Amniotic epithelial cell (primary cell): ENCODE measurements around the gene SEMA5A.

Source experiments
- DNase-seq: peaks from one replicate; pipeline ENCODE4 v3.0.0-alpha.2; 2010; ENCODE audit warnings: low read depth

SEMA5A gene

DNA sequence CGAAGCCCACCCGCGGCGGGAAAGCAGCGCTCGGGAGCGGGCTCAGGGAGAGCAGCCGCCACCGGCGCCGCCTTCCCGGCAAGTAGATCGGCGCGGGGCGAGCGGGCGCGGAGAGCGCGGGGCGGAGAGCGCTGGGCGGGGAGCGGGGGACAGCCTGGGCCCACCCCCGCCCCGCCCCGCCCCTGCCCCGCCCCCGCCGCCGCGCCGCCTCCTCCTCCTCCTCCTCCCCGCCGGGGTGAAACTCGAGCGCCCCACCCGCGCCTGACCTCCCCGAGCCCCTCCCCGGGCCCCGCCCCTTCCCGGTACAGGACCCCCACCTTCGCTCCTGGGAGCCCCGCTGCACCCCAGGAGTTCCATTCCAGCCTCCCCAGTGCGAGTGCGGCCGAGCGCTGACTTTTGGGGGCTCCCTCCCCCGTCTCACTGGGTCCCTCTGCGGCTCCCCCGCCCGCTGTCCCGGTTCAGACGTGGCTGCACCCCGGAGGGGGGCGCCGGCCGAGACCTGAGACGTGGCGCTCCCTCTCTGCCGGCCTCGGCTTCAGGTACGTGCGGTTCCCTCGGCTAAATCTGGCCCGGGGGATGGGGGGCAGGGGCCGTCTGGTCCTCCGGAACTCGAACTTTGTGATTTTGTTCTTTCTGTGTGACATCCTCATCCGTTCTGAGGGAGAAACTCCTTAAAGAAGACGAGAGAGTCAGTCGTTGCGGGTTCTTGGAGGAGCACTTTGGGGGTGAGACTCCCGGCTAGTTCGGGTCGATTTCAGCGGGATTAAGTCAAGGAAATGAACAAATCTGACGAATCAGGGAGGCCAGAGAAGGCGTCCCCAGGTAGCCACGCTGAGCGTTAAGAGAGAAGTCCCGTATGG, at the start of gene SEMA5A:
Gene SEMA5A (minus strand): TSS at position 84 of the 860 bp plus-strand sequence. CDS start 166,129 bp downstream, outside the sequence.
- peak; percentile 59 for DNase-seq

GRCh38 chr5:9594913-9595312, 49.0 kb upstream of the SEMA5A start:
- DNase-seq = no peak

DNA sequence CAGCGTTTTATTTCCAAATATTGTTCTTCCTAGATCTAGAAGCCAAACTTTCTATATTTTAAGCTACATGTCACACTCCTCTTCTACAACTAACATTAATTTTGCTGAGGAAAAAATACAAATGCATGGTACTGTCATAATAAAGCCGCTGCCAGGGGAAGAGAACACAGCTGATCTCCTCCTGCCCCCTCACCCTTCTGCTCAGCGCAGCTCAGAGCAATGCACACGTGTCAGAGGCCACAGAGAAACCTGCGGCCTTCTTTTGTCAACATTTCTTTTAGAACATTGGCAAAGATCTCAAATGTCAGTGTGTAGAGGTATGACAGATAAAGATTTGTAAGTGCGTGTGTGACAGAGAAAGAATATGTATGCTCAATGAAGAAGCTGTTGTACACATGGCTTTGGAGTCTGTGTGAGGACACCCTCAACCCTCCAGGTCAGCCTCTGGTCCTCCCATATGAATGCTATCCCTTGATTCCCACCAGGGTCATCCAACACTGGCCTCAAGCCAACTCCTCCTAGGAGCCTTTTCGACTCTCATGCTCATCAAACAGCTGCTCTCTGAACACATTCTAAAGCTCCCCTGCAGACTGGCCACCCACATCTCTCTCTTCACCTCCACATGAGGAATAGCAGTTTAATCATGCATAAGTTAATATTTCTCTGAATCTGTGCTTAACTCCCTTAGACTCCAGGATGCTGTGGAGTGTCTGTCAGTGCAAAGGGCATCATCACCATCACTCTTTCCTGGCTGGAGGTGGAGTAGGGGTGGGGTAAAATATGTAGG, 43.4 kb upstream of the SEMA5A start:
- DNase-seq = no peak

GRCh38 chr5:9588254-9588653, 42.4 kb upstream of the SEMA5A start:
- no peak for DNase-seq

DNA sequence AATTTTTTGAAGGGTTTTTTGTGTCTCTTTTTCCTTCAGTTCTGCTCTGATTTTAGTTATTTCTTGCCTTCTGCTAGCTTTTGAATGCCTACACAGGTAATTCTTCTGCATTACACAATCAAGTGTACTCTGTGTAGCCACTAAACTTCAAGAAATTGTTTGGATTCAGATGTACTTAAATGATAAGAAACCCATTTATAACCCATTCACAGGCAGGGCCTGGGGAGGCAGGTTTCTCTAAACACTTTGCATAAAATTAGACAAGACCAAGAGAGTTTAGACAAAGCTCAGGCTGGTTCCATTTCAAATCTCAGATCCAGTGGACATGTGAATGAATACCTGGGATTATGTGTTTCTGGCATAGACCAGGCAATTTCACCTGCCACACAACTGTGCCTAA, 41.3 kb upstream of the SEMA5A start:
- peak; percentile 5 for DNase-seq

GRCh38 chr5:9582406-9582805, 36.5 kb upstream of the SEMA5A start:
- peak; percentile 50 for DNase-seq

- no peak for DNase-seq
Observed at GRCh38 chr5:9573796-9574195, 27.9 kb upstream of the SEMA5A start.

DNA sequence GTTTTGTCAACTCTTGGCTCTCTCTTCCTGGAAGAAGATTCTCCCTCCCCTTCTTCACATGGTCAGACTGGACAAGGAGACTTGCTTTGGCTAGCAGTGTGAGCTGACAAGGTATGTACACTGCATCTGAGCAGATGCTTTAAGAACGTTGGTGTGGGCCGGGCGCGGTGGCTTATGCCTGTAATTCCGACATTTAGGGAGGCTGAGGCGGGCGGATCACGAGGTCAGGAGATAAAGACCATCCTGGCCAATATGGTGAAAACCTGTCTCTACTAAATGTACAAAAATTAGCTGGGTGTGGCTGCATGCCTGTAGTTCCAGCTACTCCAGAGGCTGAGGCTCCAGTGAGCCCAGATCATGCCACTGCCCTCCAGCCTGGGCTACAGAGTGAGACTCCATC, 26.4 kb upstream of the SEMA5A start:
- no peak for DNase-seq

DNA sequence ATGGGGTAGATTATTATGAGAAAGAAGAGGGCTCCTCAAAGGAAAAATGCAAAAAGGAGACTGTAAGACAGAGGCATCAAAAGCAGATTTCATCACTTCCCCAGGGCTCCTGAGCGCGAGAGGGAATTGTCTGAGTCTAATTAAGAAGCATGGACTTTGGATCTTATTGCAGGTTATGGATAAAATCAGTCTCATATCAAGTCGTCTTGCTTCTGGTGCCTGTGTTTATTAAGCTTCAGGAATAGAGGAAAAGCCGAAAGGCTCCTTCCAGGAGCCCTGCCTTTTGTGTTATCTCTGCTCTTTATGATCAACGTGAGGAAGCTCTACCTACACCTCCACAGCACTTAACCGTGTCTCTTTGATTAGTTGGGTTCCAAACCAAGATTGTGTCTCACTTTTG, 25.0 kb upstream of the SEMA5A start:
- no peak for DNase-seq

- DNase-seq = no peak
Observed at GRCh38 chr5:9567039-9567438, 21.2 kb upstream of the SEMA5A start.

- peak; percentile 38 for DNase-seq
Observed at GRCh38 chr5:9564752-9565151, 18.9 kb upstream of the SEMA5A start.

DNA sequence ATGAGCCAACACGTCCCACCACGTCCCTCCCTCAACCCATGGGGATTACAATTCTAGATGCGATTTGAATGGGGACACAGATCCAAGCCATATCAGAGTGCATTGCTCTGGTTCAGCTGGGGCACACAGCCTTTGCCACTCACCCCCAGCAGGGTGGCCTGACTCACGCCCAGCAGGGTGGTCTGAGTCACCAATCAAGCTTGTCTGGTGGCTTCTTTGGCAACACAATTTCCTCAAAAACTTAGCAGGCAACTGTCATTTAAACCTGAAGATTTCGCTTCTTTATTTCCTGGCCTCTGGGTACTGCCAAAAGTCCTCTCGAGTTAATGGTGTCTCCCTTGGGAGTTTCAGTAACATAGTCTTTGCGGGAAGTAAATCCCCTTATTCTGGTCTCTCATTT, 16.3 kb upstream of the SEMA5A start:
- no peak for DNase-seq

GRCh38 chr5:9559965-9560364, 14.1 kb upstream of the SEMA5A start:
- no peak for DNase-seq

DNA sequence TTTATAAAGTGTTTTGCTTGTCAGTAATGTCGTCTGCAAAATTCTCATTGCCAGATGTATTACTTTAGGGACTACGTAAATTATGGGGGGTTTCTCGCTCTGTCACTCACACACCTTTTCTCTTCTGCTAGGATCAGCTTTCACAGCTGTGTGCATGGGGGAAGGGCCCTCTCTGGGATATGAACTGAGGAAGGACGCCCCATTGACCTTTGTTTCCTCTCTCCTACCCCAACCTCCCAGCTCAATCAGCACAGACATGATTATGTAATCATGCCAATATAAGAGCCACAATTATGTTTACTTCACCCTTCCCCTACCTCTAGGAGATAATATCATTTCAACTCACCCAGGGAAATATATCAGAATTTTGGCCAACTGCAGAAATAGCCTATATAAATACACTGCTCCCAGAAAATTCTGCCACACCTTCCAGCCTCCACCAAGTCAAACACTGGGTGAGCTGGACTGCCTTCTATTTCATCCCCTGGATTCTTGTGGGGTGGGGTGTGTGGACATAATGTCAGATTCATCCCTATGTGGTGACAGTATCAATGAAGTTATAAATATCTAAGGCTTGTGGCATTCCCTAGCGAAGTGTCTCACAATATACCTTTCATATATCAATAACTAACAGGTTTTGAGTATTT, 12.6 kb upstream of the SEMA5A start:
- DNase-seq = no peak

- peak; percentile 69 for DNase-seq
Observed at GRCh38 chr5:9557696-9558095, 11.8 kb upstream of the SEMA5A start.

DNA sequence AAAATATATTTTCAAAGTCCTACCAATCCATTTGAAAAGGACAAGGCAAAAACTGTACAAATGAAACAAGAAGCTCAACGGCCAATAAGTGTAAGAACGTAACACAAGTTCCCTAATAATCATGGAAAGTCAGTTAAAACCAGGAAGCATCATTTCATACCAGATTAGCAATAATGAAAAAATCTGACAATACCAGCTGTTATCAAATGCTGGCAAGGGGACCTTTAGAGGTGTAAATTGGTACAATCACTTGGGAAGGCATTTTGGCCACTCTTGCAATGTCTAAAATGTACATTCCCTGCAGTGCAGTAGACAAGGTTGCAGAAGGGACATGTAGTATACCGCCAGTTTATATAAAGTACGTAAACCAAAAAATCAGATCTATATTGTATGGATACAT, 10.1 kb upstream of the SEMA5A start:
- DNase-seq = no peak

GRCh38 chr5:9554122-9554521, 8.2 kb upstream of the SEMA5A start:
- no peak for DNase-seq

DNA sequence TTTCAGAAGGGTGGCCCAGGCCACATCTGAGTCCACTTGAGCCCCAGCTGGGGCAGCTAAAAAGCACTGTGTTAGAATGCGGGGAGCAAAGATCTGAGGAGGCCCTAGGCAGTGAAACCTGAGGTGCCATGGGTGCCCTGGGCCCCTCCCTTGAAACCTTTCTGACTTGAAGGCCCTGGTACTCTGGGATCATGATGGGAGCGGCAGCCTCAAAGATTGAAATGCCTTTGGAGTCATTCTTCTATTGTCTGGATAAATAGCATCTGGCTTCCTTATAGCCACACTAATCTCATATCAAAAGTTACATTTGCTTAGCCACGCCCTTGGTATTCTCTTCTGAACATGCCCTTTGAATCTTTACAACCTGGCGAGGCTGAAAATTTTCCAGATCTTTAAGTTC, 7.7 kb upstream of the SEMA5A start:
- DNase-seq = no peak

DNA sequence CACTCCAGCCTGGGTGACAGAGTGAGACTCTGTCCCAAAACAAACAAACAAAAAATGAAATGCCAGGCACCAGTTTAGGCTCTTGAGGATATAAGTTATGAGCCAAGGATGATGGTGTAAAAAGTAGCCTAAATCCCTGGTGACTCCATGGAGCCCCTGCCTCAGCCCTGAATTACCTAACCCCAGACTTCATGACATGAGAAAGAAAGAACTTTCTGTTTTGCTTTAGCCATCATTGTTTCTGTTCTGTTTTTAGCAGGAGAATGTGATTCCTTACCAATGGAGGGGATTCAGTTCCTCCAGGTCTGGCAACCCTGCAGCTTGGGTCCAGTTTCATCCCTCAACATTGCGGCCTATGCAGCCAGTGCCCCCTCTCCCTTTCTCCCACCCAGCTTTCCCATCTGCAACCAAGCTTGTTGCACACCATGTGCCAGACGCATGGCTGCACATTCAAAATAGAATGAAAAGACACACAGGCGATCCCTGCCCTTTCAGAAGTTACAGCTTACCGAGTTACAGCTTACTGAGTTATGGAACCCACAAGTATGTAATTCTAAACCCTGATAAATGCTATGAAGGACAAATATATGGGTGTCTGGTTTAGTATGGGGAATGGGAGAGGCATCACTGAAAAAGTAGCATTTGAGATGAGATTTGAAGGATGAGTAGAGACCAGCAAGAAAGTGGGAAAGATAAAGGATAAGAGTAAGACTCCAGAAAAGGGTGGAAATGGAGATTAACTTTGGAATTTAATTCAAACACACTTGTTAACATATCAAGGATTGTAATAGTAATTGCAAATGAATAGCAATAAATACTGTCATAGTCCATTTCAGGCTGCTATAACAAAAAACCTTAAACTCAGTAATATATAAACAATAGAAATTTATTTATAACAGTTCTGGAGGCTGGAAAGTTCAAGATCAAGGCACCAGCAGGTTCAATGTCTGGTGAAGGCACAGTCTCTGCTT, 6.0 kb upstream of the SEMA5A start:
- DNase-seq = no peak

DNA sequence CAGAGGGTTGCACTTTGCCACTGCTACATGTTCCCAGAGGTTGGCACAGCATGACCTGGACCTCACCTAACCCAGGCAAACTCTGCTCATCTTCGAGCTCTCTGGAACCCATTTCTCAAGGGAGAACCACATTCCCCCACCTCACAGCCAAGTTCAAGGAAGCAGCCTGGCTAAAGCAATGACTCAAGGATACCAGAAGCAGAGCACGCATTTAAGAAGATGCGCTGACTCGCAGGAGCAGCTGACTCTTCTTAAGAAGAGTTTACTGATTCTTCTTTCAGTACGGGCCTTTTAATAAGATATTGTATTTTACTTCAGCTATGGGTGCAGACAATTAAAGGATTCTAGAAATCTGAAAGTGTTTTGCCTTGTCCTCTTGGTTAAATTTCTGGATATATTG, 4.1 kb upstream of the SEMA5A start:
- peak; percentile 28 for DNase-seq

DNA sequence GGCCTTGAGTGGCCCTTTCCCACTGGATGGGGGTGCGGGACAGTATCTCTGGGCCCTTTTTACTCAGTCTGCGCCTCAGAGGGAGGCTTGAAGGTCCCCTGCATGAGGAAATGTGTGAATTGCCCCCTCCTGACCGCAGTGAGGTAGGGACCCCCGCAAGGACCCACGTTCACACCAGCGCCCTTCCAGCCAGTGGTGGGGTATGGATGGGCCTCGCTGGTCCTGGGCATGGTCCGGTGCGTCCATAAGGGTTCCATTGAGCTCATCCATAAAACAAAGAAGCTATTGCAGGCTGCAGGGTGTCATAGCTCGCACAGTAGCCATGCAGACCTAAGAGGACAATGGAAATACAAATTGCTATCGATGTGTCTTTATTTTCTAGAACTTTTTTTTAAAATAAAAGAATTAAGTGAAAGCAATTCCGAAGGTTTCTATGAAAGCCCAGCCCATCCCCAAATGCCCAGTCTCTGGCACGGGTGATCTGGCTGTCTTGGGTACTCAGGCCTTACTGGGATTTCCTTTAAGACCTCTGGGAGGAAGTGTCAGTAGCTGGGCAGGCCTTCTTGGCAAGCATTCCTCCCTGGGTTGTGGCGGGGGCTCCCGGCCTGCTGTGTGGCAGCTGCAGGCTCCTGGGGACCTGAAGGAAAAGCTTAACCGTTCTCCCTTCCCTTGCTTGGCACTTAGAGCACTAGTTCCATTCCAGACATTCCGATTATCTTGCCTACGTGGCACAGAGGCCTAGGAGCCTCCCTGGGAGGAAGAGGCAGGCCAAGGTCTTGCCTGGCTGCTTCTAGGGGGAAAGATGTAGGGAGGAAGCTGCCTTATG, 1.5 kb upstream of the SEMA5A start:
- peak; percentile 69 for DNase-seq
